Measurements from ENCODE around the gene LMO7. TPM values are rescaled to one million over a fixed set of nuclear protein-coding genes. Genes with fewer than 3 reads are reported as not detected.

The LMO7 gene
- total and polyA plus RNA-seq, 2 of the 8 experiments (the other 6 are each of a cell fraction or from before 2014, with no cell fraction given) = 8.1 to 28.3 TPM

GRCh38 chr13:75766636-75767035, 130.5 kb downstream of the LMO7 start:
- ChIA-PET POLR2A (ENCODE audit: partially characterized antibody) (no interaction called here), CTCF (ENCODE audit: partially characterized antibody) (interaction anchor here (0.7 to 1.6 kb wide), 2 partner anchors 71 to 90 kb away, joined by 3 read pairs; no protein-coding TSS in a partner anchor)
- H3K27ac ChIP-seq (ENCODE audit: low read depth, low read length) = no peak overlapping the region
- no peak overlapping the region for H2AFZ ChIP-seq (ENCODE audit: low read length)
- no peak overlapping the region for H2BK5ac ChIP-seq (ENCODE audit: low read depth, low read length)
- no peak overlapping the region for H2AK5ac ChIP-seq (ENCODE audit: low read depth, low read length)
- no peak overlapping the region for H2BK20ac ChIP-seq (ENCODE audit: low read length)
- no peak overlapping the region for H4K91ac ChIP-seq (replicated peaks; ENCODE audit: insufficient read length, low read length)
- H2BK12ac ChIP-seq (ENCODE audit: low read depth, low read length) = no peak overlapping the region
- no peak overlapping the region for H3K4ac ChIP-seq (replicated peaks; ENCODE audit: insufficient read length, low read depth, low read length)
- H4K20me1 ChIP-seq (replicated peaks in 1 of 2; ENCODE audit: control insufficient read depth in 1 of 2, insufficient read depth in 2 of 2, low read length in 2 of 2) = no peaks in the 10 kb centered on the region
- no peak overlapping the region for H3K23ac ChIP-seq (ENCODE audit: insufficient read length)
- H2BK15ac ChIP-seq (ENCODE audit: low read length) = no peak overlapping the region
- no peaks in the 10 kb centered on the region for H3K9me3 ChIP-seq (ENCODE audit: insufficient read depth in 2 of 2, low read depth in 1 of 2, low read length in 1 of 2)
- WGBS, 2 experiments (ENCODE audit: extremely low coverage in 1 of 2, insufficient coverage in 1 of 2, insufficient read length in 1 of 2, insufficient replicate concordance in 2 of 2, low coverage in 1 of 2, low lambda C conversion rate in 2 of 2, missing lambda C conversion rate in 1 of 2) = 85% methylated on average over 2 of the region's 2 CpGs; no CpG with 5 or more reads in 1 of the 2 experiments
- no peak for DNase-seq (ENCODE audit: low read depth in 1 of 2, low spot score in 2 of 2)
- no peaks in the 10 kb centered on the region for H3K27me3 ChIP-seq (replicated peaks in 1 of 4; ENCODE audit: control insufficient read depth in 3 of 4, extremely low read depth in 1 of 4, insufficient read depth in 3 of 4, low read length in 3 of 4)
- H3K23me2 ChIP-seq (ENCODE audit: low read depth, low read length) = no peaks in the 10 kb centered on the region
- H4K5ac ChIP-seq (ENCODE audit: insufficient read length, low read depth, low read length) = no peak overlapping the region
- no peak for FAIRE-seq
- H3K18ac ChIP-seq (ENCODE audit: extremely low read depth, low read length) = no peak overlapping the region
- H3K4me3 ChIP-seq (ENCODE audit: extremely low read depth in 1 of 4, insufficient read depth in 2 of 4, low read depth in 3 of 4, low read length in 4 of 4) = no peak overlapping the region
- H2BK120ac ChIP-seq (replicated peaks; ENCODE audit: low read depth, low read length) = no peak overlapping the region
- H4K8ac ChIP-seq (ENCODE audit: extremely low read depth, insufficient read depth, low read length) = no peak overlapping the region
- H3K79me2 ChIP-seq (ENCODE audit: control insufficient read depth in 1 of 2, insufficient read depth in 2 of 2, low read length in 2 of 2) = no peaks in the 10 kb centered on the region
- H3K4me1 ChIP-seq (replicated peaks in 1 of 4; ENCODE audit: control insufficient read depth in 3 of 4, insufficient read depth in 4 of 4, low read length in 3 of 4) = no peaks in the 10 kb centered on the region
- no peaks in the 10 kb centered on the region for H3K79me1 ChIP-seq (ENCODE audit: low read depth, low read length)
- H3K9ac ChIP-seq (replicated peaks in 1 of 4; ENCODE audit: extremely low read depth in 1 of 4, low read depth in 3 of 4, low read length in 3 of 4) = no peak overlapping the region
- H3K14ac ChIP-seq (ENCODE audit: insufficient read length) = no peak overlapping the region
- H3K56ac ChIP-seq (replicated peaks; ENCODE audit: insufficient read length, low read depth, low read length) = no peak overlapping the region
- no peak overlapping the region for H3K4me2 ChIP-seq (ENCODE audit: insufficient read depth in 1 of 2, low read depth in 2 of 2, low read length in 2 of 2)
- no peaks in the 10 kb centered on the region for H3K36me3 ChIP-seq (ENCODE audit: control insufficient read depth in 2 of 4, insufficient read depth in 4 of 4, low read length in 3 of 4)
- TF ChIP-seq POLR2A (IDR thresholded peaks at IDR 0.05; ENCODE audit: control extremely low read depth in 1 of 2, low read depth in 2 of 2, low read length in 2 of 2) = no peak
- TF ChIP-seq PHF8 (conservative IDR thresholded peaks at IDR 0.05; ENCODE audit: low read depth, low read length) = no peak
- TF ChIP-seq RBBP5 (IDR thresholded peaks at IDR 0.05; ENCODE audit: borderline replicate concordance, low read depth, low read length) = no peak
- TF ChIP-seq TAF1 (IDR thresholded peaks at IDR 0.05; ENCODE audit: low read depth, low read length) = no peak
